Measurements from ENCODE around the gene TRIM7.

The TRIM7 gene

GRCh38 chr5:181223729-181224389 lies 18.9 kb upstream of the TRIM7 start:
- in situ Hi-C loops (cut with HindIII; ENCODE audit: low sequenced_read_pairs): no loop called here
- H3K4me3 ChIP-seq (ENCODE audit: low read depth, low read length): peak overlapping the region; percentile 80
- no peak for DNase-seq (ENCODE audit: low read depth)
- TF ChIP-seq CTCF (IDR thresholded peaks at IDR 0.05; ENCODE audit: low read depth, low read length, missing control alignments): no peak

GRCh38 chr5:181223058-181223728 lies 18.2 kb upstream of the TRIM7 start, which contains the start of gene TRIM41:
TSS of gene TRIM41 (plus strand) at chr5:181223281. CDS start at chr5:181224000, 719 bp downstream.
- peak within 1 kb of the TSS; percentile 80 for H3K4me3 ChIP-seq (ENCODE audit: low read depth, low read length)
- peak; percentile 90 for DNase-seq (ENCODE audit: low read depth)
- in situ Hi-C loops (cut with HindIII; ENCODE audit: low sequenced_read_pairs): no loop called here
- peak; percentile 9 for TF ChIP-seq CTCF (IDR thresholded peaks at IDR 0.05; ENCODE audit: low read depth, low read length, missing control alignments)

- no peak for TF ChIP-seq CTCF (IDR thresholded peaks at IDR 0.05; ENCODE audit: low read depth, low read length, missing control alignments)
These were observed 17.6 kb upstream of the TRIM7 start for GRCh38 chr5:181222630-181223057.

GRCh38 chr5:181221792-181222629 lies 17.0 kb upstream of the TRIM7 start:
- H3K4me3 ChIP-seq (ENCODE audit: low read depth, low read length): peak overlapping the region; percentile 80
- in situ Hi-C loops (cut with HindIII; ENCODE audit: low sequenced_read_pairs): no loop called here
- no peak for TF ChIP-seq CTCF (IDR thresholded peaks at IDR 0.05; ENCODE audit: low read depth, low read length, missing control alignments)
- no peak for DNase-seq (ENCODE audit: low read depth)

More at GRCh38 chr5:181222630-181223057, 17.6 kb upstream of the TRIM7 start:
- DNase-seq (ENCODE audit: low read depth): no peak
- in situ Hi-C loops (cut with HindIII; ENCODE audit: low sequenced_read_pairs): no loop called here
- peak overlapping the region; percentile 80 for H3K4me3 ChIP-seq (ENCODE audit: low read depth, low read length)

GRCh38 chr5:181221105-181221791 lies 16.3 kb upstream of the TRIM7 start:
- in situ Hi-C loops (cut with HindIII; ENCODE audit: low sequenced_read_pairs): no loop called here
- no peak for DNase-seq (ENCODE audit: low read depth)
- no peak overlapping the region for H3K4me3 ChIP-seq (ENCODE audit: low read depth, low read length)
- no peak for TF ChIP-seq CTCF (IDR thresholded peaks at IDR 0.05; ENCODE audit: low read depth, low read length, missing control alignments)

- in situ Hi-C loops (cut with HindIII; ENCODE audit: low sequenced_read_pairs): no loop called here
- DNase-seq (ENCODE audit: low read depth): no peak
- no peak for TF ChIP-seq CTCF (IDR thresholded peaks at IDR 0.05; ENCODE audit: low read depth, low read length, missing control alignments)
- no peak overlapping the region for H3K4me3 ChIP-seq (ENCODE audit: low read depth, low read length)
These were observed 15.2 kb upstream of the TRIM7 start for GRCh38 chr5:181220178-181220515.
